Neuronal stem cell (in vitro differentiated cells): ENCODE results near the gene PAPPA.

Experiments
- DNase-seq: peaks from one replicate; pipeline ENCODE4 v3.0.0-alpha.2; 2013; ENCODE audit warnings: low spot score
- H2AFZ ChIP-seq: one replicate; pipeline ENCODE4 v1.6.1; 2013; ENCODE audit warnings: mild to moderate bottlenecking, low read length, inconsistent platforms
- H2AK5ac ChIP-seq: 2 replicates; pipeline ENCODE4 v1.6.1; 2013; ENCODE audit warnings: low read depth, mild to moderate bottlenecking, inconsistent platforms, low read length, moderate library complexity, mixed read lengths
- H2BK120ac ChIP-seq: 2 replicates; pipeline ENCODE4 v1.6.1; 2013; ENCODE audit warnings: low read depth, mild to moderate bottlenecking, inconsistent platforms, low read length, moderate library complexity, mixed read lengths
- H2BK12ac ChIP-seq: one replicate; pipeline ENCODE4 v1.6.1; 2013; ENCODE audit warnings: low read length, inconsistent platforms
- H2BK15ac ChIP-seq: 2 replicates; pipeline ENCODE4 v1.6.1; 2013; ENCODE audit warnings: mild to moderate bottlenecking, low read length, inconsistent platforms, mixed read lengths
- H2BK5ac ChIP-seq: one replicate; pipeline ENCODE4 v1.6.1; 2013; ENCODE audit warnings: inconsistent platforms, mild to moderate bottlenecking, low read length, moderate library complexity
- H3K14ac ChIP-seq: one replicate; pipeline ENCODE4 v1.6.1; 2013; ENCODE audit warnings: low read length, inconsistent platforms
- H3K18ac ChIP-seq: 2 replicates; pipeline ENCODE4 v1.6.1; 2013; ENCODE audit warnings: low read length, inconsistent platforms
- H3K23ac ChIP-seq: 2 replicates; pipeline ENCODE4 v1.6.1; 2013; ENCODE audit warnings: low read depth, mild to moderate bottlenecking, mixed read lengths, low read length, inconsistent platforms; ENCODE audit not compliant: poor library complexity
- H3K27ac ChIP-seq: replicated peaks from 3 replicates; pipeline ENCODE4 v1.5.1; 2013; ENCODE audit warnings: low read length, inconsistent platforms
- H3K27me3 ChIP-seq, 3 experiments: 2 replicates each; pipeline ENCODE4 v1.6.1; 2013; ENCODE audit warnings: low read length in 3 of 3, mild to moderate bottlenecking in 2 of 3, inconsistent platforms in 1 of 3, low read depth in 1 of 3, mixed read lengths in 1 of 3, moderate library complexity in 1 of 3; ENCODE audit not compliant: control insufficient read depth in 3 of 3, insufficient read depth in 3 of 3
- H3K36me3 ChIP-seq, 2 donors: replicated peaks in 1 of 2; 2 replicates each; pipeline ENCODE4 v1.6.1; 2013; ENCODE audit warnings: low read length in 2 of 2; ENCODE audit not compliant: control insufficient read depth in 2 of 2, insufficient read depth in 2 of 2
- H3K4ac ChIP-seq: 2 replicates; pipeline ENCODE4 v1.6.1; 2013; ENCODE audit warnings: inconsistent platforms, mild to moderate bottlenecking, low read length, moderate library complexity
- H3K4me1 ChIP-seq, 2 donors: 1 replicate in 1 of 2; 2 replicates in 1 of 2; pipeline ENCODE4 v1.6.1; 2013; ENCODE audit warnings: low read length in 2 of 2, low read depth in 1 of 2; ENCODE audit not compliant: control insufficient read depth in 2 of 2, insufficient read depth in 1 of 2
- H3K4me2 ChIP-seq: one replicate; pipeline ENCODE4 v1.6.1; 2013; ENCODE audit warnings: mild to moderate bottlenecking, low read length, inconsistent platforms; ENCODE audit not compliant: insufficient read depth, poor library complexity, severe bottlenecking
- H3K4me3 ChIP-seq, 2 donors: 2 replicates each; pipeline ENCODE4 v1.5.1; 2013; ENCODE audit warnings: low read length in 2 of 2, mild to moderate bottlenecking in 2 of 2, inconsistent platforms in 1 of 2, moderate library complexity in 1 of 2
- H3K79me1 ChIP-seq: one replicate; pipeline ENCODE4 v1.6.1; 2013; ENCODE audit warnings: low read depth, mild to moderate bottlenecking, inconsistent platforms, low read length, moderate library complexity
- H3K9ac ChIP-seq: one replicate; pipeline ENCODE4 v1.6.1; 2013; ENCODE audit warnings: mild to moderate bottlenecking, low read depth, low read length, inconsistent platforms; ENCODE audit not compliant: poor library complexity
- H3K9me3 ChIP-seq, 2 donors: replicated peaks in 1 of 2; 2 replicates each; pipeline versions ENCODE3 to v1.6.1; 2013; ENCODE audit warnings: low read length in 2 of 2, mild to moderate bottlenecking in 2 of 2, inconsistent platforms in 1 of 2, low read depth in 1 of 2, mixed read lengths in 1 of 2, moderate library complexity in 1 of 2; ENCODE audit not compliant: control insufficient read depth in 2 of 2, insufficient read depth in 1 of 2
- H4K8ac ChIP-seq: one replicate; pipeline ENCODE4 v1.6.1; 2013; ENCODE audit warnings: low read depth, mild to moderate bottlenecking, inconsistent platforms, low read length, moderate library complexity
- H4K91ac ChIP-seq: one replicate; pipeline ENCODE4 v1.6.1; 2013; ENCODE audit warnings: low read length, low read depth, mild to moderate bottlenecking, inconsistent platforms; ENCODE audit not compliant: poor library complexity
- WGBS, 2 donors: extraction: QIAGEN DNeasy Blood & Tissue Kit; methylation state at CpG; one replicate each; pipeline ENCODE4 v1.1.7; 2013; ENCODE audit warnings: missing lambda C conversion rate in 2 of 2, mixed read lengths in 1 of 2; ENCODE audit not compliant: insufficient read length in 2 of 2, insufficient replicate concordance in 1 of 2; ENCODE audit errors: extremely low coverage in 2 of 2; 5-methylcytosine and 5-hydroxymethylcytosine counted together

The PAPPA gene

DNA sequence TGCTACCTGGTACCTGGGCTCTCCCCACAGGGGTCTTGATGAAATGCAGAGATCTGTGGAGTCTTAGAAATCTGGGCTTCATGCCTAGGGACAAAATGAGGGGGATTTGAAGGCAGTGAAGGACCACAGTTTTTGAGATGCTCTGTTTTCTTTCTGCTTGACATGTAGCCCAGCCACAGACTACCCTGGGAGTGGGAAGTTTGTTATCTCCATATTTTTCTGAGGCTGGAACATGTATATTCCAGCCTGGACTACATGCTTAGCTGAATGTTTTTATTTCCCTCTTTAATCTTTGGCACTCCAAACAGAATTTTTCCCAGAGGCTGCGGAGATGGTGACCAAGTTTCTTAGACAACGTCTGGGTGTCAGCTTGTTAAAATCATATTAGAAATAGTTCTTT, 252.9 kb downstream of the PAPPA start:
- H2AK5ac ChIP-seq = no peak overlapping the region
- no peaks in the 10 kb centered on the region for H3K36me3 ChIP-seq
- no peaks in the 10 kb centered on the region for H3K4me1 ChIP-seq
- H3K4me3 ChIP-seq = no peak overlapping the region
- no peaks in the 10 kb centered on the region for H3K27me3 ChIP-seq
- no peaks in the 10 kb centered on the region for H3K79me1 ChIP-seq
- no peak overlapping the region for H3K14ac ChIP-seq
- no peak overlapping the region for H2BK12ac ChIP-seq
- no peak overlapping the region for H4K8ac ChIP-seq
- H3K9ac ChIP-seq = no peak overlapping the region
- no peak overlapping the region for H2BK15ac ChIP-seq
- WGBS, 2 donors = no CpG with 5 or more reads among the region's 2 CpGs
- no peak overlapping the region for H2BK5ac ChIP-seq
- no peak overlapping the region for H3K18ac ChIP-seq
- no peak overlapping the region for H4K91ac ChIP-seq
- no peak overlapping the region for H2AFZ ChIP-seq
- no peak for DNase-seq
- H3K23ac ChIP-seq = no peak overlapping the region
- H3K9me3 ChIP-seq = no peaks in the 10 kb centered on the region
- no peak overlapping the region for H2BK120ac ChIP-seq
- H3K4ac ChIP-seq = no peak overlapping the region
- no peak overlapping the region for H3K4me2 ChIP-seq
- no peak overlapping the region for H3K27ac ChIP-seq

DNA sequence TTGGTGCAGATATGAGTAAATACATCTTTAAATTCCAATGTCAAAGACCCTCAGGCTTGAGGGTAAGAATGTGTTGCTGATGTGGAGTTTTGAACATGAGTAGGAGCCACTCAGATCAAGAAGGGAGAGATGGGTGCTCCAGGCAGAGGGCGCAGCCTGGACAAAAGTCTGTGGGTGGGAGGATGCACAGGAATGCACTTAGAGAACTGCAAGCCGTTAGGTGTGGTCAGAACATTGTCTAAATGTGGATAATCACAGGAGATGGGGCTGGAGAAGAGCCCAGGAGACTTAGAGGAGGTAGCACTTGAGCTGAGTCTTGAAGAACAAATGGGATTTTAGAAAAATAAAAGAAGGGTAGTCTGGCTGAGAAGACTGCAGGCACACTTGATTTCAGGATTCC, 255.5 kb downstream of the PAPPA start:
- H3K9ac ChIP-seq = no peak overlapping the region
- no peak overlapping the region for H2AFZ ChIP-seq
- no peak overlapping the region for H2BK120ac ChIP-seq
- no peaks in the 10 kb centered on the region for H3K4me1 ChIP-seq
- no peak overlapping the region for H2BK12ac ChIP-seq
- no peak overlapping the region for H3K4me2 ChIP-seq
- H3K27ac ChIP-seq = no peak overlapping the region
- no peak overlapping the region for H3K18ac ChIP-seq
- H3K4me3 ChIP-seq = no peak overlapping the region
- H3K79me1 ChIP-seq = no peaks in the 10 kb centered on the region
- no peak overlapping the region for H3K4ac ChIP-seq
- no peak overlapping the region for H4K91ac ChIP-seq
- no peak overlapping the region for H2BK15ac ChIP-seq
- H3K9me3 ChIP-seq = no peaks in the 10 kb centered on the region
- H3K14ac ChIP-seq = no peak overlapping the region
- H3K36me3 ChIP-seq = no peaks in the 10 kb centered on the region
- no CpG with 5 or more reads among the region's 2 CpGs for WGBS, 2 donors
- H3K23ac ChIP-seq = no peak overlapping the region
- H2AK5ac ChIP-seq = no peak overlapping the region
- H4K8ac ChIP-seq = no peak overlapping the region
- no peak for DNase-seq
- H3K27me3 ChIP-seq = no peaks in the 10 kb centered on the region
- H2BK5ac ChIP-seq = no peak overlapping the region

- Histone ChIP-seq H2BK5ac (no peak overlapping the region), H2BK12ac (no peak overlapping the region), H4K91ac (no peak overlapping the region), H3K4me2 (no peak overlapping the region), H3K23ac (no peak overlapping the region), H2BK120ac (no peak overlapping the region), H3K79me1 (no peaks in the 10 kb centered on the region), H3K18ac (no peak overlapping the region), H2AFZ (no peak overlapping the region), H2BK15ac (no peak overlapping the region), H3K9me3 (no peaks in the 10 kb centered on the region), H2AK5ac (no peak overlapping the region), H3K27ac (no peak overlapping the region), H4K8ac (no peak overlapping the region), H3K14ac (no peak overlapping the region), H3K27me3 (no peaks in the 10 kb centered on the region), H3K4me1 (no peaks in the 10 kb centered on the region), H3K4me3 (no peak overlapping the region), H3K9ac (no peak overlapping the region), H3K4ac (no peak overlapping the region), H3K36me3 (no peaks in the 10 kb centered on the region)
- no CpG with 5 or more reads among the region's 6 CpGs for WGBS, 2 donors
- no peak for DNase-seq
These were observed 256.0 kb downstream of the PAPPA start for GRCh38 chr9:116409638-116410037.

DNA sequence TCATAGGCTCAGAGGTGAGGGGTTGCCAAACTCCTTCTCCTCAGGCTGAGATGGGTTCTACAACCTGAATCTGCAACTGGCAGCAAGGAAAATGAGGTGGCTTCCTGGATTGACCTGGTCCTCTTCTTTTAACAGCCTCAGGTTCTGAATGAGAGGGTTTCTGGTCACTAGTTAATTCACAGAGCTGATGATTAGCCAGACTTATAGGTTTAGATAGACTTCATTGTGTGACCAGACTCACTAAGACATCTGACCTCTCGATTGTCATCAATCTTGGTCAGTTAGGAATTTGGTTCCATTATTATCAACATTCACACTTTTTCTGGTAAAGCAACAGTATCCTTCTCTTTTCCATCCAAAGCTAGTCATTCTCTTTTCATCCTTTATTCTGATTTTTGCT, 257.9 kb downstream of the PAPPA start:
- WGBS, 2 donors = no CpG with 5 or more reads among the region's 1 CpG
- Histone ChIP-seq H3K4me1 (no peaks in the 10 kb centered on the region), H3K4me2 (no peak overlapping the region), H4K8ac (no peak overlapping the region), H3K4me3 (no peak overlapping the region), H2AK5ac (no peak overlapping the region), H4K91ac (no peak overlapping the region), H2BK12ac (no peak overlapping the region), H2BK120ac (no peak overlapping the region), H3K9me3 (no peaks in the 10 kb centered on the region), H3K27ac (no peak overlapping the region), H2AFZ (no peak overlapping the region), H2BK5ac (no peak overlapping the region), H3K23ac (no peak overlapping the region), H3K18ac (no peak overlapping the region), H3K79me1 (no peaks in the 10 kb centered on the region), H3K27me3 (no peaks in the 10 kb centered on the region), H2BK15ac (no peak overlapping the region), H3K4ac (no peak overlapping the region), H3K36me3 (no peaks in the 10 kb centered on the region), H3K9ac (no peak overlapping the region), H3K14ac (no peak overlapping the region)
- no peak for DNase-seq
